ENCODE results near the gene CHST3.
"Not testable (repeated sequence)": the region's sequence is repeated elsewhere in the genome, so short reads cannot be mapped to it uniquely, and the experiment has no call there.

Gene CHST3

DNA sequence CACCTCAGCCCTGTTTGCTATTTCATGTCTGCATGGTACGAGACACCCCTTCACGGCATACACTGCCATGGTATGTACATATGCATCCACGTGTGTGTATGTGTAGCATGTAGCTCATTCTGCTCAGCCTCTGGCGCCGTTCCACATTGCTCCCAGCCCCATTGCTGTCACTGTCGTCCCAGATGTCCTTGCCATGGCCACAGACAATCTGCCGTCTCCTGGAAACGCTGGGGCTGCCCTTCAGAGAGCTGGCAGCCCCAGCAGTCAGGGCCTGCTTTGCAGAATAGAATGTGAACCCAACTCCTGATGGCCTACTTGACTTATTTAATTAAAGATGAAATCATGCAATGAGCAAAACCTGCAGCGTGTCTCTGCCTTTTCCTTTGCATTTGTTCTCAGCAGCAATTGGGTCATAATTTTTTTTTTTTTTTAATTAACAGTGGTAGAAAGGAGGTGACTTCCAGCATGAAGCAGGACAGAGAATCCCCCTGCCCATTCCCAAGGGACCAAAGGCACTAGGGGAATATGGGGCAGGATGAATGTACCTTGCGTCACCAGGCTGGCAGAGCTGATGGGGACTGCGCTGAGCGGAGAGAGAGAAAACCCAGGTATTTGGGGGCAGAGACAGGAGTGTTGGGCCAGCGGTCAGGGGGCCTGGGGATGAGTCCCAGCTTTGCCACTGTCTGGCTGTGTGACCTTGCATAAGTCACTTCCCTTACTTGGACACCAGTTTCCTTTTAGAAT lies 49.2 kb downstream of the CHST3 start:
- DNase-seq = no peak

- DNase-seq = no peak
Measured at GRCh38 chr10:72014197-72014596, 50.0 kb downstream of the CHST3 start.

DNA sequence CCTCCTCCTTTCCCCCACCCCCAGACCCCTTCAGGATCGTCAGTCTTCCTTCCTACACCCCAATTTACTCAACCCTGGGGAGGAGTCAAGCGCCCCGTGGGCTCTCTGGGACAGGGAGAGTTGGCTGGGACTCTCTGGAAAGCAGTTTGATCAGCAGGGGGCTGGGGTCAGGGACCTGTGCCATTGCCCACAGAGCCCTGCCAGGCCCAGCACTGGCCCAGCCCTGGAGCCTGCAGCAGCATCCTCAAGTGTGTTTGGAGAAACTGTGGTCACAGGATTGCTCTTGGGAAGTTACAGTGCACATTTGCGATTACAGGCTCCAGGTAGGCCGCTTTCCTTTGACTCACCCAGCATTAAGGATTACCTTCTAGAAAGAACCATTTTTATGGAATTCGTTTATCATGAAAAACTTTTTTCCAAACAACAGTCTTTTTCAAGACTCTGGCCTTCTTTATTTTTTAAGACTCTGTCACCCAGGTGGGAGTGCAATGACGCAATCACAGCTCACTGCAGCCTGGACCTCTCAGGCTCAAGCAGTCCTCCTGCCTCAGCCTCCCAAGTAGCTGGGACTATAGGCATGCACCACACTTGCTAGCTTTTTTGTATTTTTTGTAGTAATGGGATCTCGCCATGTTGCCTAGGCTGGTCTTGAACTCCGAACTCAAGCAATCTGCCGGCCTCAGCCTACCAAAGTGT lies 50.7 kb downstream of the CHST3 start:
- no peak for DNase-seq

GRCh38 chr10:72015841-72016240 lies 51.6 kb downstream of the CHST3 start:
- no peak for DNase-seq

GRCh38 chr10:72016608-72017300 lies 52.6 kb downstream of the CHST3 start:
- no peak for DNase-seq

DNA sequence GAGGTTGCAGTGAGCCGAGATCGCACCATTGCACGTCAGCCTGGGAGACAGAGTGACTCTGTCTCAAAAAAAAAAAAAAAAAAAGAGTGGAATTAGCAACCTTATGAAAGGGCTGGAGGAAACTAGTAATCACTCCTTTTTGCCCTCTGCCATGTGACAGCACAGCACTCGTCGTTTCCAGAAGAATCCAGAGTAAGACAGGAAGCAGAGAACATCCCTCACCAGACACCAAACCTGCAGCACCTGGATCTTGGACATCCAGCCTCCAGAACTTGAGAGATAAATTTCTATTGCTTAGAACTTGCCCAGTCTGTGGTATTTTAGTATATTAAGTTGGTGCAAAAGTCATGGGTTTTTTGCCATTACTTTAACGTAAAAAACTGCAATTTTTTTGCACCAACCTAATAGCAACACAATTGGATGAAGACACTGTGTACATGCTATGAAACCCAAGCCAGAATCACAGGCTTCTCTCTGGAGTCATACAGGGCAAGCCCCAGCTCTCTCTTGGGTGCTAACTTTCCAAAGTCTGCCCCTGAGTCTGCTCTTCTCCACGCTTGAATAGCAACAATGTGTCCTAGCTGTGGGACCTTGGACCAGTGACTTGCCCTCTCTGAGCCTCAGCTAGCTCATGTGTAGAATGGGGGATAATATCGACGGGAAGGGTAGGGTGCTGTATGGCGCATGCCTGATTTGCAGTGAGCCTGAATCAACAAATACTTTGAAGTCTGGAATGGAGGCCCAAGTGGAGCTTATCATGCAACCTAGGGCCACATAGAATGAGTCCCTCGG lies 55.1 kb downstream of the CHST3 start:
- DNase-seq = no peak

- DNase-seq = no peak
Measured at GRCh38 chr10:72020914-72021809, 57.0 kb downstream of the CHST3 start.

DNA sequence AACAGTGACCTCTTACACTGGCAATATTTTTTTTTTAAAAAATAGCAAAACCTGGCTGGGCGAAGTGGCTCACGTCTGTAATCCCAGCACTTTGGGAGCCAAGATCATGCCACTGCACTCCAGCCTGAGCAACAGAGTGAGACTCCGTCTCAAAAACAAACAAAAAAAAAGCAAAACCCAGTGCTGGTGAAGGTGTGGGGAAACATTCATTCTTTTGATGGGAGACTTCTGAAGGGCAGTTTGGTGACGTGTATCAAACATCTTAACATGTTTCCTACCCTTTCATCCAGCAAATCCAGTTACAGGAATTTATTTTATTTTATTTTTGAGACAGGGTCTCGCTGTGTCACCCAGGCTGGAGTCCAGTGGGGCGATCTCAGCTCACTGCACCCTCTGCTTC lies 58.0 kb downstream of the CHST3 start:
- no peak for DNase-seq

DNA sequence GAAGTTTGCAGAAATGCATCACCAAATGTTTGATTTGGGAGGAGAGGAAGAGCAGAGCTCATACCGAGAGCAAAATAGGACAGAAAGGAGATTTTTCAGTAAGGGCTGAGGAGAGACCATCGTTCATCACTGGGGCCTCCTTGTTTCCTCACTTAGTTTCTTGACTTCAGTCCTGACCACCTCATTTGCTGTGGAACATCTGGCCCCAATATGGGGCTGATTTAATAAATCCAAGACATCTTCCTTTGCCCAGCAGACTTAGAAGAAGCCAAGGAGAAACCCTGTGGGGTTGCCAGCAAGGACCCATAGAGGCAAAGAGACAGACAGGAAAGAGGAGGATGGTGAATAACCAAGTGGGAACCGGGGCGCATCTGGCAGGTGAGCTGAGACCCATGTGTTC lies 60.4 kb downstream of the CHST3 start:
- no peak for DNase-seq

GRCh38 chr10:72025400-72025799 lies 61.2 kb downstream of the CHST3 start:
- no peak for DNase-seq

GRCh38 chr10:72025832-72026231 lies 61.6 kb downstream of the CHST3 start:
- DNase-seq = no peak

GRCh38 chr10:72026278-72027111 lies 62.3 kb downstream of the CHST3 start:
- DNase-seq = no peak

DNA sequence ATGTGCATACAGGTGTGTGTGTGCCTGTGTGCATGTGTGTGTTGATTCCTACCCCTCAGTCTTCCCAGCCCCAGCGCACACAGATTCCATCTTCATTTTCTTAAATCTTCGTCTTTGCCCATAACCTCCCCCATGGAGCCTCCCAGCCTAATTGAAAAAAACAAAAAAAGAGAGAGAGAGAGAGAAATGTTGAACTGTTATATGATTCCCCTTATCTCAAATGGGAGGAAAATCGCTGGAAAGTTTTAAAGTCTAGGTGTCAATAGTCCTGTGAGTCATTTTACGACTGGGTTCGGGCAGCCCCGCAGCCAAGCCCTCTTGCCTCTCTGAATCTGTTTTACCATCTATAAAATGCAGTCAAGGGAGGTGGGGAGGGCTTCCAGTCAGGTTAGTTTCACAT lies 63.3 kb downstream of the CHST3 start:
- no peak for DNase-seq

DNA sequence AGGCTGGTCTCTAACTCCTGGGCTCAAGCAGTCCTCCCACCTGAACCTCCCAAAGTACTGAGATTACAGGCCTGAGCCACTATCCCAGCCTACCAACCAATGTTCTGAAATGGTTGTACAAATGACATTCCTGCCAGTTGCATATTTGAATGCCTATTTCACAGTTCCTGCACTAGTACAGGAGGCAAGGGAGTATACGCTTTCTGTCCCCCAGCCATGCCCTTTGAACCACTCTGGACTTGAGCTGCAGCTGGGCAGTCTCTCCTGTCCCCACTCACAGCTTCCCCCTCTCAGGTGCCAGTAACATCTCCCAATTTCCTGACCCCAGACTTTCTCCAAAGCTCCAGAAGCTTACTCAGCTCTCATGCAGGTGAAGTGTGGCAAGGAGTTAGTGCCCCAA lies 65.2 kb downstream of the CHST3 start:
- DNase-seq = no peak

DNA sequence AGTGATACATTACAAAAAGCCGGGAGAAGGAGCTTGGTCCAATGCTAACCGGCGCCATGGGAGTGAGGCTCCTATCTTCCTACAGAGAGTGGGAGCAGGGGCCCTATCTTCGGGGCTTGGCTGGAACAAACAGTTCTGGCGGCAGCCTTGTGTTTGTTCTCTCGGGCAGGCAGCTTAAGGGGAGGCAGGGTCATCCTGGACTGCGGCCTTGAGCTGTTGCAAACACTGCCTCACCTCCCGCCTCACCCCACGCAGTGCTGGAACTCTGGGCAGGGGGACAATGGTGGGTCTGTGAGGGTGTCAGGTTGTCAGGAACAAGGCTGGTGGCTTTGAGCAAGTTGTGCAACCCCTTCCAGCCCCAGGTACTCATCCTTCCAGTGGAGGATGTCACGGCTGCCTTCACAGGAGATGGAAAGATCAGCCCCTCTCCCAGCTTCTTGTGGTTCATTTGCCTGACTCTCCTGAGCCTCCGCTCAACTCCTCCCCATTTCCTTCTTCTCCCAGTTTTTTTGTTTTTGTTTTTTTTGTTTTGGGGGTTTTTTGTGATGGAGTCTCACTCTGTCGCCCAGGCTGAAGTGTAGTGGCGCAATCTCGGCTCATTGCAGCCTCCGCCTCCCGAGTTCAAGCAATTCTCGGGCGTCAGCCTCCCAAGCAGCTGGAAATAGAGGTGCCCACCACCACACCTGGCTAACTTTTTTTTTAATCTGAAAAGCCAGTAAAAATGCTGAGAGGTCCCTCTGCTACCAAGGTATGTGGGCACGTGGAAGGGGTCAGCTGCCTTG lies 66.8 kb downstream of the CHST3 start:
- no peak for DNase-seq

GRCh38 chr10:72031706-72032105 lies 67.5 kb downstream of the CHST3 start:
- no peak for DNase-seq

- not testable (repeated sequence) for DNase-seq
Measured at GRCh38 chr10:72032409-72033162, 68.4 kb downstream of the CHST3 start.

DNA sequence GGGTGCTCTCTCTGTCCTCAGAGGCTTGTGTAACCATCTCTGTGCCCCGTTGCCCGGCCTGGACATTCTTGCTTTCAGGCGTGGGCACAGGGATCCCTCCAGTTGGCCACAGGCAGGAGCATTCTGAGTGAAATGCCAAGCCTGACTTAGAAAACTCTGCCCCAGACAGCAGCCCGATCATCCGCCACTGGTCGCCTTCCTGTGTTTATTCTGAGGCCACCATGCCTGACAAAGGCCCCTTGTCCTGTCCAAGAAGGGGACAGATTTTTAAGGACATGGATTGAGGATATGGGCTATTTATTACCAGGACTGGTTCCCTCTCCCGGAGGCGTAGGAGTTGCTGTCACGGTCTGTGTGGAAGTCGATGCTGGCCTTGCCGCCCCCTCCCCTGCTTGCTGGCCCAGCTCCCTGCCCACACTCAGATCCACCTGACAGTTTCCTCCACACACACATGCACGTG lies 69.9 kb downstream of the CHST3 start:
- DNase-seq = no peak

GRCh38 chr10:72034761-72035160 lies 70.6 kb downstream of the CHST3 start:
- no peak for DNase-seq

Measured in activated effector memory CD4-positive, alpha-beta T cell treated with Interleukin-2 at 50 U/mL for 16 hours (primary cell).